NOMO-1 treated with DMSO at 0.1 percent for 48 hours (cell line): ENCODE measurements around the gene IDH2.

Experiments used
- DNase-seq: peaks from one replicate; lab custom pipeline; 2025; ENCODE audit not compliant: unreplicated experiment; lab: John Stamatoyannopoulos, UW

Gene IDH2

GRCh38 chr15:90085565-90085964, 16.7 kb downstream of the IDH2 start:
- no peak for DNase-seq

- no peak for DNase-seq
Measured at GRCh38 chr15:90084876-90085423, 17.3 kb downstream of the IDH2 start.

- no peak for DNase-seq
Measured at GRCh38 chr15:90083954-90084607, 18.2 kb downstream of the IDH2 start.

GRCh38 chr15:90083419-90083818, 18.8 kb downstream of the IDH2 start:
- DNase-seq = no peak

- no peak for DNase-seq
Measured at GRCh38 chr15:90082140-90082715, 20.0 kb downstream of the IDH2 start.

- no peak for DNase-seq
Measured at GRCh38 chr15:90080818-90081393, 21.4 kb downstream of the IDH2 start.

GRCh38 chr15:90080458-90080755, 21.9 kb downstream of the IDH2 start:
- no peak for DNase-seq

- DNase-seq = no peak
Measured at GRCh38 chr15:90079619-90080457, 22.4 kb downstream of the IDH2 start.

GRCh38 chr15:90078965-90079364, 23.3 kb downstream of the IDH2 start:
- DNase-seq = no peak

- no peak for DNase-seq
Measured at GRCh38 chr15:90076716-90077115, 25.6 kb downstream of the IDH2 start.

GRCh38 chr15:90075420-90076289, 26.6 kb downstream of the IDH2 start:
- DNase-seq = no peak

- DNase-seq = no peak
Measured at GRCh38 chr15:90074916-90075315, 27.4 kb downstream of the IDH2 start.

- no peak for DNase-seq
Measured at GRCh38 chr15:90074023-90074422, 28.2 kb downstream of the IDH2 start.

- DNase-seq = no peak
Measured at GRCh38 chr15:90072978-90073640, 29.2 kb downstream of the IDH2 start.

- peak; percentile 83 for DNase-seq
Measured at GRCh38 chr15:90071220-90071807, 31.0 kb downstream of the IDH2 start.

GRCh38 chr15:90070623-90071022, 31.6 kb downstream of the IDH2 start:
- DNase-seq = peak; percentile 17

GRCh38 chr15:90067953-90068606, 34.2 kb downstream of the IDH2 start:
- no peak for DNase-seq

GRCh38 chr15:90067181-90067952, 34.9 kb downstream of the IDH2 start:
- DNase-seq = no peak

- DNase-seq = no peak
Measured at GRCh38 chr15:90065682-90066049, 36.6 kb downstream of the IDH2 start.
